WTC11 (cell line): ENCODE results near the gene SEC23IP. TPM values are rescaled to one million over a fixed set of nuclear protein-coding genes. Genes with fewer than 3 reads are reported as not detected.

ENCODE experiments used
- ATAC-seq: fragments of 200-7000 bp; cut with Tn5 transposase; 2 replicates; pipeline ENCODE4 v1.10.0; 2021; ENCODE audit warnings: mild to moderate bottlenecking, moderate library complexity
- CTCF ChIA-PET: fragments of 300-600 bp; sonication (Branson Sonifier 250); formaldehyde crosslinking; loops from one replicate; lab custom pipeline; 2021; ENCODE audit warnings: antibody characterized with exemption; lab: Charles Lee
- POLR2A ChIA-PET: fragments of 350-600 bp; sonication (Branson Sonifier 250); formaldehyde crosslinking; loops from one replicate; lab custom pipeline; 2021; ENCODE audit warnings: antibody characterized with exemption; lab: Charles Lee
- DNase-seq: peaks from one replicate; pipeline ENCODE4 v3.0.0; 2021; ENCODE audit warnings: low spot score
- H3K27ac Mint-ChIP-seq: 2 replicates; pipeline ENCODE4 v1.8.0; 2021; ENCODE audit warnings: mixed read lengths
- H3K27me3 Mint-ChIP-seq: 2 replicates; pipeline ENCODE4 v1.8.0; 2021; ENCODE audit warnings: low read depth, mild to moderate bottlenecking, moderate library complexity, mixed read lengths
- H3K36me3 Mint-ChIP-seq: 2 replicates; pipeline ENCODE4 v1.8.0; 2021; ENCODE audit warnings: mixed read lengths
- H3K4me1 Mint-ChIP-seq: 2 replicates; pipeline ENCODE4 v1.8.0; 2022; ENCODE audit warnings: mixed read lengths
- H3K4me3 Mint-ChIP-seq: 2 replicates; pipeline ENCODE4 v1.8.0; 2021; ENCODE audit warnings: mild to moderate bottlenecking, moderate library complexity, mixed read lengths
- H3K9me3 Mint-ChIP-seq: 2 replicates; pipeline ENCODE4 v1.8.0; 2021; ENCODE audit warnings: mixed read lengths
- AR ChIP-seq: fragments of 250-450 bp; sonication (Bioruptor Pico); IDR thresholded peaks from 2 replicates; pipeline ENCODE4 v1.9.0; 2021; ENCODE audit warnings: mild to moderate bottlenecking
- CREB1 ChIP-seq: sonication (generic); formaldehyde crosslinking; IDR thresholded peaks from 2 replicates; pipeline ENCODE4 v1.8.0; 2023; ENCODE audit warnings: mild to moderate bottlenecking, missing genetic modification reagents
- ERG ChIP-seq: fragments of 250-450 bp; sonication (Bioruptor Pico); IDR thresholded peaks from 2 replicates; pipeline ENCODE4 v1.8.0; 2021; ENCODE audit warnings: mild to moderate bottlenecking
- ESRRA ChIP-seq: sonication (generic); formaldehyde crosslinking; IDR thresholded peaks from 2 replicates; pipeline ENCODE4 v1.8.1; 2022; ENCODE audit warnings: mild to moderate bottlenecking, missing genetic modification reagents, borderline replicate concordance
- ETV6 ChIP-seq: sonication (generic); formaldehyde crosslinking; IDR thresholded peaks from 2 replicates; pipeline ENCODE4 v1.8.1; 2022; ENCODE audit warnings: mild to moderate bottlenecking, missing genetic modification reagents
- FOXJ3 ChIP-seq: sonication (generic); formaldehyde crosslinking; IDR thresholded peaks from 2 replicates; pipeline ENCODE4 v1.9.0; 2021; ENCODE audit warnings: missing genetic modification reagents, mild to moderate bottlenecking, borderline replicate concordance
- HMGXB4 ChIP-seq: sonication (generic); formaldehyde crosslinking; IDR thresholded peaks from 2 replicates; pipeline ENCODE4 v1.8.1; 2023; ENCODE audit warnings: mild to moderate bottlenecking, moderate library complexity, missing genetic modification reagents
- JUN ChIP-seq: sonication (generic); formaldehyde crosslinking; IDR thresholded peaks from 2 replicates; pipeline ENCODE4 v1.8.0; 2023; ENCODE audit warnings: mild to moderate bottlenecking, missing genetic modification reagents
- NR1H2 ChIP-seq: sonication (generic); formaldehyde crosslinking; IDR thresholded peaks from 2 replicates; pipeline ENCODE4 v1.9.0; 2021; ENCODE audit warnings: mild to moderate bottlenecking, moderate library complexity, missing genetic modification reagents
- OVOL2 ChIP-seq: fragments of 250-450 bp; sonication (Bioruptor Pico); IDR thresholded peaks from 2 replicates; pipeline ENCODE4 v1.9.0; 2021; ENCODE audit warnings: mild to moderate bottlenecking, borderline replicate concordance
- PRRX2 ChIP-seq: fragments of 250-450 bp; sonication (Bioruptor Pico); IDR thresholded peaks from 2 replicates; pipeline ENCODE4 v1.8.0; 2021; ENCODE audit warnings: mild to moderate bottlenecking
- RELA ChIP-seq: sonication (generic); formaldehyde crosslinking; IDR thresholded peaks from 2 replicates; pipeline ENCODE4 v1.8.1; 2022; ENCODE audit warnings: missing genetic modification reagents, mild to moderate bottlenecking, borderline replicate concordance
- RORB ChIP-seq: fragments of 250-450 bp; sonication (Bioruptor Pico); IDR thresholded peaks from 2 replicates; pipeline ENCODE4 v1.9.0; 2021; ENCODE audit warnings: mild to moderate bottlenecking
- SMAD4 ChIP-seq: sonication (generic); formaldehyde crosslinking; IDR thresholded peaks from 2 replicates; pipeline ENCODE4 v1.8.0; 2022; ENCODE audit warnings: mild to moderate bottlenecking, missing genetic modification reagents
- STAT6 ChIP-seq: sonication (generic); formaldehyde crosslinking; conservative IDR thresholded peaks from 2 replicates; pipeline ENCODE4 v1.8.1; 2023; ENCODE audit warnings: mild to moderate bottlenecking, low read depth, missing genetic modification reagents, moderate library complexity
- TCF7 ChIP-seq: sonication (generic); formaldehyde crosslinking; IDR thresholded peaks from 2 replicates; pipeline ENCODE4 v1.8.0; 2022; ENCODE audit warnings: mild to moderate bottlenecking, low read depth, missing genetic modification reagents, moderate library complexity
- USF1 ChIP-seq: sonication (generic); formaldehyde crosslinking; IDR thresholded peaks from 2 replicates; pipeline ENCODE4 v1.8.0; 2022; ENCODE audit warnings: mild to moderate bottlenecking, missing genetic modification reagents
- ZNF138 ChIP-seq: sonication (generic); formaldehyde crosslinking; conservative IDR thresholded peaks from 2 replicates; pipeline ENCODE4 v1.8.1; 2022; ENCODE audit warnings: mild to moderate bottlenecking, moderate library complexity, missing genetic modification reagents
- ZNF396 ChIP-seq: fragments of 250-450 bp; sonication (Bioruptor Pico); IDR thresholded peaks from 2 replicates; pipeline ENCODE4 v1.8.0; 2021; ENCODE audit warnings: mild to moderate bottlenecking, moderate library complexity, borderline replicate concordance
- ZNF423 ChIP-seq: fragments of 250-450 bp; sonication (Bioruptor Pico); IDR thresholded peaks from 2 replicates; pipeline ENCODE4 v2.1.2; 2022; ENCODE audit warnings: mild to moderate bottlenecking, moderate library complexity
- ZNF425 ChIP-seq: fragments of 250-450 bp; sonication (Bioruptor Pico); conservative IDR thresholded peaks from 2 replicates; pipeline ENCODE4 v1.9.0; 2021; ENCODE audit warnings: mild to moderate bottlenecking
- total RNA-seq: library from RNA; stranded (reverse); gene quantifications from 3 replicates; pipeline ENCODE4 v1.2.3, GENCODE V29; 2021

The SEC23IP gene
- total RNA-seq, 1 experiment from 2014 or later: 82.3 TPM

- TF ChIP-seq SMAD4 (CRISPR knock-in tag): no peak
Observed at GRCh38 chr10:119845656-119846055, 46.9 kb upstream of the SEC23IP start (continued).

GRCh38 chr10:119849031-119849789 lies 43.3 kb upstream of the SEC23IP start:
- CTCF ChIA-PET: interaction anchor here (0.9 kb wide), 1 partner anchor 99 kb away, joined by 3 read pairs; no protein-coding TSS in a partner anchor
- POLR2A ChIA-PET: interaction anchor here (0.5 kb wide), 1 partner anchor 129 kb away, joined by 5 read pairs; no protein-coding TSS in a partner anchor
- DNase-seq: no peak
- Mint-ChIP-seq H3K4me3 (no peak overlapping the region), H3K27me3 (no peaks in the 10 kb centered on the region), H3K36me3 (peaks cover 66% of the 10 kb centered on the region), H3K9me3 (no peaks in the 10 kb centered on the region), H3K4me1 (no peaks in the 10 kb centered on the region), H3K27ac (no peak overlapping the region)
- TF ChIP-seq OVOL2 (CRISPR knock-in tag) (no peak), ZNF423 (CRISPR knock-in tag) (no peak), RELA (CRISPR knock-in tag) (no peak), FOXJ3 (CRISPR knock-in tag) (no peak), ZNF138 (CRISPR knock-in tag) (no peak), ZNF396 (no peak)
- no peak for ATAC-seq

GRCh38 chr10:119849944-119850343 lies 42.6 kb upstream of the SEC23IP start:
- POLR2A ChIA-PET: no interaction called here
- H3K27me3 Mint-ChIP-seq: no peaks in the 10 kb centered on the region
- TF ChIP-seq ZNF425 (no peak), AR (CRISPR knock-in tag) (no peak), ERG (no peak), CREB1 (CRISPR knock-in tag) (no peak), PRRX2 (no peak), ETV6 (CRISPR knock-in tag) (no peak), STAT6 (CRISPR knock-in tag) (no peak), ZNF138 (CRISPR knock-in tag) (no peak), NR1H2 (CRISPR knock-in tag) (no peak), RORB (CRISPR knock-in tag) (no peak), USF1 (CRISPR knock-in tag) (no peak), JUN (no peak), HMGXB4 (CRISPR knock-in tag) (no peak), ESRRA (CRISPR knock-in tag) (no peak), TCF7 (CRISPR knock-in tag) (no peak)
- TF ChIP-seq, all 79 proteins: peak for 0
- DNase-seq (no peak), ATAC-seq (no peak)
- Mint-ChIP-seq H3K4me3 (no peak overlapping the region), H3K36me3 (peaks cover 60% of the 10 kb centered on the region), H3K27ac (no peak overlapping the region), H3K9me3 (no peaks in the 10 kb centered on the region), H3K4me1 (no peaks in the 10 kb centered on the region)
- CTCF ChIA-PET: interaction anchor here (0.6 to 0.9 kb wide), 2 partner anchors 31 to 99 kb away, joined by 3 read pairs; no protein-coding TSS in a partner anchor
